HEK293T (cell line): ENCODE results near the gene KCTD20.
"Not testable (repeated sequence)": the region's sequence is repeated elsewhere in the genome, so short reads cannot be mapped to it uniquely, and the experiment has no call there.

Source experiments
- CTCF ChIA-PET: fragments of 350-600 bp; formaldehyde crosslinking; extraction: SDS; loops from one replicate; lab custom pipeline; 2021; ENCODE audit warnings: antibody characterized with exemption, inconsistent platforms; lab: Yijun Ruan, JAX
- POLR2A ChIA-PET: fragments of 350-600 bp; formaldehyde crosslinking; extraction: SDS; loops from one replicate; lab custom pipeline; 2020; ENCODE audit warnings: antibody characterized with exemption, inconsistent platforms; lab: Yijun Ruan, JAX
- DNase-seq: peaks from one replicate; pipeline ENCODE4 v3.0.0; 2012; ENCODE audit warnings: mixed read lengths; ENCODE audit errors: extremely low spot score
- ARNT ChIP-seq: fragments of 450-650 bp; IDR thresholded peaks from 2 replicates; pipeline ENCODE4 v1.6.1; 2017; ENCODE audit warnings: mild to moderate bottlenecking
- BHLHE40 ChIP-seq: fragments of 450-650 bp; IDR thresholded peaks from 2 replicates; pipeline ENCODE4 v1.6.1; 2016; ENCODE audit warnings: mild to moderate bottlenecking, moderate library complexity, borderline replicate concordance
- CTBP1 ChIP-seq: fragments of 450-650 bp; IDR thresholded peaks from 2 replicates; pipeline ENCODE4 v1.6.1; 2016; ENCODE audit warnings: borderline replicate concordance
- ELF4 ChIP-seq: fragments of 450-650 bp; IDR thresholded peaks from 2 replicates; pipeline ENCODE4 v1.6.1; 2017; ENCODE audit warnings: antibody characterized with exemption
- FOXA1 ChIP-seq: fragments of 450-650 bp; IDR thresholded peaks from 2 replicates; pipeline ENCODE4 v1.6.1; 2016; ENCODE audit warnings: mild to moderate bottlenecking
- FOXK2 ChIP-seq: fragments of 450-650 bp; IDR thresholded peaks from 2 replicates; pipeline ENCODE4 v1.6.1; 2016; ENCODE audit warnings: mild to moderate bottlenecking
- FOXM1 ChIP-seq: fragments of 450-650 bp; IDR thresholded peaks from 2 replicates; pipeline ENCODE4 v1.6.1; 2017; ENCODE audit warnings: mild to moderate bottlenecking, borderline replicate concordance
- HDGF ChIP-seq: fragments of 450-650 bp; IDR thresholded peaks from 2 replicates; pipeline ENCODE4 v1.6.1; 2017; ENCODE audit warnings: antibody characterized with exemption, borderline replicate concordance
- L3MBTL2 ChIP-seq: fragments of 450-650 bp; conservative IDR thresholded peaks from 2 replicates; pipeline ENCODE4 v1.6.1; 2016; ENCODE audit warnings: mild to moderate bottlenecking
- LEF1 ChIP-seq: fragments of 450-650 bp; IDR thresholded peaks from 2 replicates; pipeline ENCODE4 v1.6.1; 2017; ENCODE audit warnings: mild to moderate bottlenecking, borderline replicate concordance
- NFRKB ChIP-seq: fragments of 450-650 bp; IDR thresholded peaks from 2 replicates; pipeline ENCODE4 v1.6.1; 2016; ENCODE audit warnings: mild to moderate bottlenecking, moderate library complexity
- PKNOX1 ChIP-seq: fragments of 450-650 bp; IDR thresholded peaks from 2 replicates; pipeline ENCODE4 v1.6.1; 2016
- SP1 ChIP-seq: fragments of 450-650 bp; IDR thresholded peaks from 2 replicates; pipeline ENCODE4 v1.6.1; 2017
- SUZ12 ChIP-seq: fragments of 450-650 bp; IDR thresholded peaks from 2 replicates; pipeline ENCODE4 v1.6.1; 2016; ENCODE audit warnings: mild to moderate bottlenecking
- TARDBP ChIP-seq: fragments of 450-650 bp; IDR thresholded peaks from 2 replicates; pipeline ENCODE4 v1.6.1; 2016
- ZNF384 ChIP-seq: fragments of 450-650 bp; IDR thresholded peaks from 2 replicates; pipeline ENCODE4 v1.6.1; 2016

KCTD20 gene

DNA sequence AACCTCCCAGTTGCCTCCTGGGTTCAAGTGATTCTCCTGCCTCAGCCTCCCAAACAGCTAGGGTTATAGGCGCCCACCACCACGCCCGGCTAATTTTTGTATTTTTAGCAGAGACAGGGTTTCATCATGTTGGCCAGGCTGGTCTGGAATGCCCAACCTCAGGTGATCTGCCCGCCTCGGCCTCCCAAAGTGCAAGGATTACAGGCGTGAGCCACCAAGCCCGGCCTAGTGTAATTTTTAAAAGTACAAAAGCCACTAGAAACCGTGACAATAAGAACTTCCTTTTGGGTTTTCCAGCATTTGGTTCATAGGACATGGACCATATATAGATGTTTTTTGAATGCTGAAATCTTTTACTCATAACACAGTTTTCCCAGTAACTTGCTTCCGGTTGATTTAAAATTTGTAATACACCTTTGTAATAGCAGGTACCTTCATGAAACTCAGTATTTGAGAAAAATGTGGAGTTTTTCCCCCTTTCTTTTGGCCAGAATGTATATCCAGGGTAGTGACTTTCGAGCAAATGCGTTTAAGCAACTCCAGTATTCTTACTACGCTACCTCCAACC is 613 bp upstream of the KCTD20 start:
- POLR2A ChIA-PET, result interaction anchor here (1.7 kb wide), 1 partner anchor 19 kb away, joined by 29 read pairs; no protein-coding TSS in a partner anchor
- CTCF ChIA-PET, result no interaction called here

GRCh38 chr6:36443471-36444428 is 950 bp downstream of the KCTD20 start:
- peak; percentile 40 for DNase-seq
- POLR2A ChIA-PET, result interaction anchor here (0.7 to 1.4 kb wide), 9 partner anchors 9 to 136 kb away, joined by 3 to 16 read pairs (median 3); no protein-coding TSS in a partner anchor
- CTCF ChIA-PET, result interaction anchor here (0.6 to 1.4 kb wide), 4 partner anchors 45 to 949 kb away, joined by 3 to 4 read pairs (median 3); no protein-coding TSS in a partner anchor
- no peak for TF ChIP-seq CTBP1
- no peak for TF ChIP-seq SP1
- TF ChIP-seq HDGF, result no peak
- no peak for TF ChIP-seq SUZ12
- no peak for TF ChIP-seq FOXA1
- TF ChIP-seq ZNF384, result no peak
- TF ChIP-seq ELF4, result no peak
- TF ChIP-seq NFRKB, result no peak
- no peak for TF ChIP-seq ARNT
- TF ChIP-seq TARDBP, result no peak
- no peak for TF ChIP-seq FOXK2
- no peak for TF ChIP-seq L3MBTL2
- no peak for TF ChIP-seq FOXM1
- no peak for TF ChIP-seq PKNOX1
- no peak for TF ChIP-seq LEF1
- TF ChIP-seq BHLHE40, result no peak

More for the DNA sequence above, 613 bp upstream of the KCTD20 start:
- no peak for DNase-seq
- TF ChIP-seq FOXA1 (no peak), L3MBTL2 (0 out of 2 replicates have a peak, but pooled peaks have one; percentile 7), CTBP1 (no peak), SP1 (no peak), ELF4 (no peak)

- no peak for DNase-seq
- ChIA-PET POLR2A (interaction anchor here (1.0 to 1.6 kb wide), 4 partner anchors 9 to 21 kb away, joined by 3 to 7 read pairs (median 4); no protein-coding TSS in a partner anchor), CTCF (interaction anchor here (0.7 to 1.4 kb wide), 4 partner anchors 21 to 950 kb away, joined by 3 to 4 read pairs (median 3); no protein-coding TSS in a partner anchor)
- TF ChIP-seq FOXK2, result no peak
- TF ChIP-seq FOXA1, result no peak
- TF ChIP-seq ELF4, result no peak
- no peak for TF ChIP-seq ARNT
- TF ChIP-seq HDGF, result no peak
- TF ChIP-seq SP1, result no peak
- TF ChIP-seq PKNOX1, result no peak
- no peak for TF ChIP-seq TARDBP
- TF ChIP-seq CTBP1, result no peak
- TF ChIP-seq LEF1, result no peak
- no peak for TF ChIP-seq SUZ12
- TF ChIP-seq ZNF384, result no peak
These were observed 1.7 kb downstream of the KCTD20 start for GRCh38 chr6:36444470-36444869.

- no peak for TF ChIP-seq BHLHE40
- DNase-seq, result no peak
- CTCF ChIA-PET, result interaction anchor here (0.6 to 1.4 kb wide), 2 partner anchors 22 to 334 kb away, joined by 3 read pairs; no protein-coding TSS in a partner anchor
- POLR2A ChIA-PET, result interaction anchor here (1.4 to 1.6 kb wide), 2 partner anchors 22 to 23 kb away, joined by 4 to 7 read pairs; no protein-coding TSS in a partner anchor
These were observed 2.8 kb downstream of the KCTD20 start for GRCh38 chr6:36445621-36446020.

GRCh38 chr6:36449173-36449572 is 6.4 kb downstream of the KCTD20 start:
- DNase-seq, POLR2A ChIA-PET, CTCF ChIA-PET: not testable (repeated sequence)

DNA sequence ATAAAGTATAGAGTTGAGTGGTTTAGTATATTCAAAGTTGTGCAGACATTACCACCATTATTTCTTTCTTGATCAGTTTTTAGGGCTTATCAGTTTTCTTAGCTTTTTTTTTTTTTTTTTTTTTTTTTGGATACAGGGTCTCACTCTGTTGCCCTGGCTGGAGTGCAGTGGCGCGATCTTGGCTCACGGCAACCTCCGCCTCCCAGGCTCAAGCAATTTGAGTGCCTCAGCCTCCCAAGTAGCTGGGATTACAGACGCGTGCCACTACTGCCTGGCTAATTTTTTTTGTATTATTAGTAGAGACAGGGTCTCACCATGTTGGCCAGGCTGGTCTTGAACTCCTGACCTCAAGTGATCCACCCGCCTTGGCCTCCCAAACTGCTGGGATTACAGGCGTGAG is 10.1 kb downstream of the KCTD20 start:
- CTCF ChIA-PET, DNase-seq: not testable (repeated sequence)
- POLR2A ChIA-PET, result interaction anchor here (1.1 kb wide), 1 partner anchor 9 kb away, joined by 3 read pairs; no protein-coding TSS in a partner anchor

- ChIA-PET CTCF (no interaction called here), POLR2A (interaction anchor here (1.1 to 1.2 kb wide), 2 partner anchors 12 to 32 kb away, joined by 3 to 6 read pairs; no protein-coding TSS in a partner anchor)
- TF ChIP-seq HDGF, result no peak
- no peak for TF ChIP-seq FOXA1
- DNase-seq, result no peak
These were observed 12.8 kb downstream of the KCTD20 start for GRCh38 chr6:36455486-36456027.
